ENCODE data around the gene TRIM46. TPM values are rescaled to one million over a fixed set of nuclear protein-coding genes. Genes with fewer than 3 reads are reported as not detected.

Gene TRIM46
- total and polyA plus RNA-seq, 9 of the 15 experiments (the other 6 are each of a cell fraction or from before 2014, with no cell fraction given), result 0.05 to 0.60 (median 0.16) TPM; not detected in 3

- no peak for TF ChIP-seq DLX4 (CRISPR knock-in tag; IDR thresholded peaks at IDR 0.05)
- peak; percentile 62 for TF ChIP-seq NFIC (IDR thresholded peaks at IDR 0.05)
- no peak for TF ChIP-seq FOS (IDR thresholded peaks at IDR 0.05; ENCODE audit: extremely low read depth, insufficient read length)
- TF ChIP-seq MYC (IDR thresholded peaks at IDR 0.05; ENCODE audit: low read depth, low read length), result peak; percentile 57; the same call in 1 of the 2 replicates
- TF ChIP-seq MYC (CRISPR knock-in tag; IDR thresholded peaks at IDR 0.05; ENCODE audit: borderline replicate concordance, low read depth), result peak; percentile 48; the same call in 1 of the 2 replicates
- no peak for TF ChIP-seq NCOR1 (IDR thresholded peaks at IDR 0.05)
- TF ChIP-seq MCM2 (IDR thresholded peaks at IDR 0.05; ENCODE audit: low read depth), result no peak
- no peak; the same call in 1 of the 2 replicates for TF ChIP-seq GATA2 (CRISPR knock-in tag; IDR thresholded peaks at IDR 0.05)
- 0 out of 2 replicates have a peak, but pooled peaks have one; percentile 37 for TF ChIP-seq CHD2 (IDR thresholded peaks at IDR 0.05; ENCODE audit: low read depth, low read length)
- no peak; a peak in 1 of 4 replicates for TF ChIP-seq UBTF (IDR thresholded peaks at IDR 0.05; ENCODE audit: borderline replicate concordance in 1 of 2, low read depth in 2 of 2, low read length in 2 of 2)
- no peak for TF ChIP-seq ZNF165 (CRISPR knock-in tag; IDR thresholded peaks at IDR 0.05; ENCODE audit: borderline replicate concordance)
- no peak for TF ChIP-seq RUNX1 (IDR thresholded peaks at IDR 0.05; ENCODE audit: low read depth)
- no peak for TF ChIP-seq RBM25 (IDR thresholded peaks at IDR 0.05; ENCODE audit: low read depth, low read length, severe bottlenecking)
- no peak for TF ChIP-seq ZKSCAN1 (IDR thresholded peaks at IDR 0.05; ENCODE audit: low read depth, low read length)
- TF ChIP-seq TSHZ1 (CRISPR knock-in tag; IDR thresholded peaks at IDR 0.05), result no peak
- TF ChIP-seq NFXL1 (CRISPR knock-in tag; IDR thresholded peaks at IDR 0.05), result no peak
- TF ChIP-seq MEF2D (tag; conservative IDR thresholded peaks at IDR 0.05; ENCODE audit: low read depth), result no peak
- TF ChIP-seq ZNF695 (CRISPR knock-in tag; IDR thresholded peaks at IDR 0.05), result no peak
- no peak for TF ChIP-seq PHB (CRISPR knock-in tag; IDR thresholded peaks at IDR 0.05)
- TF ChIP-seq NR3C1 (CRISPR knock-in tag; IDR thresholded peaks at IDR 0.05), result no peak
- TF ChIP-seq ZC3H8 (IDR thresholded peaks at IDR 0.05), result no peak
- no peak for TF ChIP-seq E2F3 (CRISPR knock-in tag; IDR thresholded peaks at IDR 0.05)
- no peak for TF ChIP-seq IRF1 (CRISPR knock-in tag; IDR thresholded peaks at IDR 0.05; ENCODE audit: borderline replicate concordance)
- no peak for TF ChIP-seq CAMTA2 (CRISPR knock-in tag; conservative IDR thresholded peaks at IDR 0.05)
Observed at GRCh38 chr1:155139895-155140629, 33.6 kb upstream of the TRIM46 start, which contains the start of gene DPM3 (continued).
